ENCODE data around the gene RGS10. TPM values are rescaled to one million over a fixed set of nuclear protein-coding genes. Genes with fewer than 3 reads are reported as not detected.
"Not testable (repeated sequence)": the region's sequence is repeated elsewhere in the genome, so short reads cannot be mapped to it uniquely, and the experiment has no call there.

RGS10 gene
- polyA plus RNA-seq, 4 donors = 32.7 to 39.4 (median 36.2) TPM

- no peak for DNase-seq (ENCODE audit: low read depth in 4 of 4, low spot score in 3 of 4)
Measured at GRCh38 chr10:119539359-119539825, 3.1 kb downstream of the RGS10 start.

GRCh38 chr10:119538632-119539358 is 3.7 kb downstream of the RGS10 start:
- DNase-seq (ENCODE audit: low read depth in 4 of 4, low spot score in 3 of 4) = no peak

- no peak for DNase-seq (ENCODE audit: low read depth in 4 of 4, low spot score in 3 of 4)
Measured at GRCh38 chr10:119537953-119538630, 4.4 kb downstream of the RGS10 start.

GRCh38 chr10:119536508-119537025 is 6.0 kb downstream of the RGS10 start:
- no peak for DNase-seq (ENCODE audit: low read depth in 4 of 4, low spot score in 3 of 4)

- no peak for DNase-seq (ENCODE audit: low read depth in 4 of 4, low spot score in 3 of 4)
Measured at GRCh38 chr10:119535837-119536507, 6.5 kb downstream of the RGS10 start.

GRCh38 chr10:119535305-119535704 is 7.2 kb downstream of the RGS10 start:
- DNase-seq (ENCODE audit: low read depth in 4 of 4, low spot score in 3 of 4) = no peak

- no peak for DNase-seq (ENCODE audit: low read depth in 4 of 4, low spot score in 3 of 4)
Measured at GRCh38 chr10:119533473-119533872, 9.0 kb downstream of the RGS10 start.

GRCh38 chr10:119532791-119533190 is 9.7 kb downstream of the RGS10 start:
- DNase-seq (ENCODE audit: low read depth in 4 of 4, low spot score in 3 of 4) = not testable (repeated sequence)

- not testable (repeated sequence) for DNase-seq (ENCODE audit: low read depth in 4 of 4, low spot score in 3 of 4)
Measured at GRCh38 chr10:119532251-119532650, 10.3 kb downstream of the RGS10 start.

- no peak for DNase-seq (ENCODE audit: low read depth in 4 of 4, low spot score in 3 of 4)
Measured at GRCh38 chr10:119531067-119531466, 11.5 kb downstream of the RGS10 start.

GRCh38 chr10:119528663-119529237 is 13.8 kb downstream of the RGS10 start:
- DNase-seq (ENCODE audit: low read depth in 4 of 4, low spot score in 3 of 4) = not testable (repeated sequence)

GRCh38 chr10:119526621-119527592 is 15.6 kb downstream of the RGS10 start:
- DNase-seq (ENCODE audit: low read depth in 4 of 4, low spot score in 3 of 4) = no peak

- DNase-seq (ENCODE audit: low read depth in 4 of 4, low spot score in 3 of 4) = no peak
Measured at GRCh38 chr10:119526149-119526548, 16.4 kb downstream of the RGS10 start.

- DNase-seq (ENCODE audit: low read depth in 4 of 4, low spot score in 3 of 4) = no peak
Measured at GRCh38 chr10:119525116-119525515, 17.4 kb downstream of the RGS10 start.

- DNase-seq (ENCODE audit: low read depth in 4 of 4, low spot score in 3 of 4) = no peak
Measured at GRCh38 chr10:119524720-119525070, 17.8 kb downstream of the RGS10 start.

- DNase-seq (ENCODE audit: low read depth in 4 of 4, low spot score in 3 of 4) = no peak
Measured at GRCh38 chr10:119523895-119524719, 18.4 kb downstream of the RGS10 start.

GRCh38 chr10:119522747-119523426 is 19.6 kb downstream of the RGS10 start:
- DNase-seq (ENCODE audit: low read depth in 4 of 4, low spot score in 3 of 4) = no peak

- no peak for DNase-seq (ENCODE audit: low read depth in 4 of 4, low spot score in 3 of 4)
Measured at GRCh38 chr10:119521443-119522204, 20.9 kb downstream of the RGS10 start.

Data from left renal pelvis (tissue), 4 donors.